H1 (cell line): ENCODE measurements around the gene TMEM198. TPM values are rescaled to one million over a fixed set of nuclear protein-coding genes. Genes with fewer than 3 reads are reported as not detected.

Source experiments
- CHD7 ChIP-seq: fragments of 300-600 bp; sonication (generic); IDR thresholded peaks from 2 replicates; pipeline ENCODE4 v1.7.1; 2012; ENCODE audit warnings: low read length, moderate library complexity, mild to moderate bottlenecking, inconsistent platforms; ENCODE audit not compliant: insufficient replicate concordance
- CREB1 ChIP-seq: IDR thresholded peaks from 2 replicates; pipeline ENCODE4 v1.6.1; 2012; ENCODE audit warnings: inconsistent platforms
- JUND ChIP-seq: IDR thresholded peaks from 2 replicates; pipeline ENCODE4 v1.6.1; 2011; ENCODE audit warnings: mild to moderate bottlenecking, improper control_type of control experiment, low read length
- KDM4A ChIP-seq: IDR thresholded peaks from one replicate; pipeline ENCODE4 v1.7.1; 2012; ENCODE audit warnings: low read depth, mild to moderate bottlenecking, moderate library complexity, low read length, inconsistent platforms; ENCODE audit not compliant: severe bottlenecking
- SP2 ChIP-seq: IDR thresholded peaks from 2 replicates; pipeline ENCODE4 v1.6.1; 2012; ENCODE audit warnings: mild to moderate bottlenecking, low read length, inconsistent platforms
- polyA plus RNA-seq, 7 experiments: library from polyadenylated mRNA; depleted of rRNA in 3 of 7; stranded (reverse) in 5 of 7; unstranded in 2 of 7; fragments of >200 nt in 5 of 7; fragments of 200-250 nt in 2 of 7; gene quantifications; 1 replicate in 5 of 7; 2 replicates in 1 of 7; 4 replicates in 1 of 7; pipeline versions ENCODE4 v1.2.1 to v1.2.3, GENCODE V29; 2011 to 2013; ENCODE audit warnings: missing spikeins in 2 of 7, mixed read lengths in 2 of 7
- total RNA-seq: library from RNA; stranded (reverse); fragmentation: NEBNext Ultra II Directional; extraction: Animal tissue kit (Norgen Biotek cat#: 25700); gene quantifications from 2 replicates; pipeline ENCODE4 v1.2.1, GENCODE V29; 2021

Gene TMEM198
- total and polyA plus RNA-seq, 2 of the 8 experiments (the other 6 are each of a cell fraction or from before 2014, with no cell fraction given) = 10.2 to 10.4 TPM

GRCh38 chr2:219548990-219549389 is 5.2 kb downstream of the TMEM198 start (continued):
- no peak for TF ChIP-seq CHD7
- TF ChIP-seq KDM4A = no peak
- TF ChIP-seq JUND = no peak
- no peak for TF ChIP-seq SP2
- no peak for TF ChIP-seq CREB1
